Ramos (cell line): ENCODE measurements around the gene ASXL2.
"Not testable (repeated sequence)": the region's sequence is repeated elsewhere in the genome, so short reads cannot be mapped to it uniquely, and the experiment has no call there.

Experiments used
- in situ Hi-C: fragments of 300-500 bp; cut with MboI; formaldehyde crosslinking; loops from one replicate; pipeline ENCODE4 v1.14.3; 2022; ENCODE audit warnings: low sequenced_read_pairs; ENCODE audit not compliant: unreplicated experiment

Gene ASXL2

DNA sequence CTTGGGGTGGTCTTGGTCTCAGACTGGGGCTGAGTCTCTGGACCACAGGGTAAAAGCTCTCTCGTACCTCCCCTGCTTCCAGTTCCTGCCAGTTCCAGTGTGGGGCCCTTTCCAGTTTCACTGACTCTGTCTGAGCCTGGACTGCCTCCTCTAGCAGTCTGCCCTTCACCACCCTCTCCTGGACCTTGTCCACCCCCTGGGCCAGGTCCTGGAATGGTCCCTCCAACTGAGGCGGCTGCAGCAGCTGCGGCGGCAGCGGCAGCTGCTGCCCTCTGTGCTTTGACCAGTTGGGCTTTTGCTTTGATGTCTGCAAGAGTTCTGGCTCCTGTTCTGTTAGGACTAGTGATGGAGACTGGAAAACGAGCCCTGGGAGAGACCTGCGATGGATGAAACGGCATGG lies 134.2 kb downstream of the ASXL2 start:
- in situ Hi-C loops = no loop called here

DNA sequence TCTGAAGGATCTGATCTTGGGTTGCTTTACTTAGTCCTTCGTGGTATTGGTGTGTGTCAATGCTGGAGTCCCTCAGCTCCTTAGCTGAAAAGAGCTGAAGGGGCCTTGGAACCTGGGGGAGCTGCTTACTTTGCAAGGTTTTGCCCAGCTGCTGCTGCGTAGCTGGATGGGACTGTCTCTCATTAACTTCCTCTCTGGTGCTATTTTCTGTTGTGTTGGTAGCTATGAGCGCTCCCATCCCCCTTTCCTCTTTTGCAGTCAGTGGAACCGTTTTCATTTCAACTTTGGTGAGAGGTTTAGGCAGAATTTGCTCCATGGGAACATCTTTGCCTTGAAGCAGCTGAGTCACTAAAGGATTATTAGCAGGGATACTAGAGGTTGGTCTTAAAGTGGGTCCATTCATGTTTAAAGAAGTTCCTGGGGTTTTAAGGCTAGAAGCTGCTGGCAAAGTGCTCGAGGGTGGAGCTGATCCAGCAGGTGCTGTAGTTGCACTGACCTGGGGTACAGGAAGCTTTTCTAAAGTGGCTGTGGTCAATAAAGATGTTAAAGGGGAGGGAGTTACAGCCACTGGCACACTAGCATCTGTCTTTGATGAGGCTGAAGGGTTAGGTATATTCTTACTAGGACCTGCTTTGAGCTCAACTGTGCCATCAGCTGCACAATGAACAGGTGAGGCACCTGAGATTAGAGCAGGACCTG lies 135.0 kb downstream of the ASXL2 start:
- in situ Hi-C loops = no loop called here

DNA sequence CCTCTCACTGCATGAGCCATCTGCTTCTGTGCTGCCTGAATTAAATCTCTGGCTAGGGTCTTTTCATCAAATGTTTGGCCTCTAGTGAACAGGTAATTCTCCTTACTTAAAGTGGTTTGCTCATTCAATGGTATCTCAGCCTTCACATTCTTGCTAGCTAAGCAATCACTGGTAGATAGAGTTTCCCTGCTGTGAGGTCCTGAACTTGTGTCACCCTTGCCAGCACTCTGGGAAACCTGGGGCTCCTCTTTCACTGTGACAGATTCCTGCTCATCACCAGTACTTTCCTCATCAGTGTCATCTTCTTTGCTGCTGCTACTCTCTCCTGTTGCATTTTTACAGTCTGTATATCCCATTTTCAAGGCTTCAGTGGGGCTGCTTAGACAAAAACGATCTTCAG lies 135.8 kb downstream of the ASXL2 start:
- in situ Hi-C loops = no loop called here

DNA sequence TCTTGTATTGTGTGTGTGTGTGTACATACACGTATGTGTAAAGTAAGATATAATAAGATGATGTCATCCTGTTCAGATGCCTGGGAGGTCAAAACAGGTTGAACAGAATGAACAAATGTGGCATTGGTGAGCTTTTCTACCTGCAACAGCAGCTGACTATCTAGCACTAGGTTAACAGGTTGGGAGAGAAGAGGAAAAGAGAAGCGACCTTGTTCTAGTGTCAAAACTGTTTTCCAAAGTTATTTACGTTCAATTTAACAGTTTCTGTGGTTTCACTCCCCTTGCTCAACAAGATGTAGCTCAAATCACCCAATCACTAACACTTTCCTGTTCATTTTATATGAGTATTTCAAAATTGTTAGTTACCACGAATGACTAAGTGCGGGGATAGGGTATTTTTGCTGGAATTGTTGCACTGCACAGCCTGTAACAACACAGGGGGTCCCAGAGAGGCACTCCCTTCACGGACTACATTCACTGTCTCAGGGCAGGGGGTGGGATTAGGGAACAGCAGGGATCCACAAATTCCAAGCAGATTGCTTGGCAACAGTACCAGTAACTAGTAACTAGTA lies 137.4 kb downstream of the ASXL2 start:
- in situ Hi-C loops = no loop called here

DNA sequence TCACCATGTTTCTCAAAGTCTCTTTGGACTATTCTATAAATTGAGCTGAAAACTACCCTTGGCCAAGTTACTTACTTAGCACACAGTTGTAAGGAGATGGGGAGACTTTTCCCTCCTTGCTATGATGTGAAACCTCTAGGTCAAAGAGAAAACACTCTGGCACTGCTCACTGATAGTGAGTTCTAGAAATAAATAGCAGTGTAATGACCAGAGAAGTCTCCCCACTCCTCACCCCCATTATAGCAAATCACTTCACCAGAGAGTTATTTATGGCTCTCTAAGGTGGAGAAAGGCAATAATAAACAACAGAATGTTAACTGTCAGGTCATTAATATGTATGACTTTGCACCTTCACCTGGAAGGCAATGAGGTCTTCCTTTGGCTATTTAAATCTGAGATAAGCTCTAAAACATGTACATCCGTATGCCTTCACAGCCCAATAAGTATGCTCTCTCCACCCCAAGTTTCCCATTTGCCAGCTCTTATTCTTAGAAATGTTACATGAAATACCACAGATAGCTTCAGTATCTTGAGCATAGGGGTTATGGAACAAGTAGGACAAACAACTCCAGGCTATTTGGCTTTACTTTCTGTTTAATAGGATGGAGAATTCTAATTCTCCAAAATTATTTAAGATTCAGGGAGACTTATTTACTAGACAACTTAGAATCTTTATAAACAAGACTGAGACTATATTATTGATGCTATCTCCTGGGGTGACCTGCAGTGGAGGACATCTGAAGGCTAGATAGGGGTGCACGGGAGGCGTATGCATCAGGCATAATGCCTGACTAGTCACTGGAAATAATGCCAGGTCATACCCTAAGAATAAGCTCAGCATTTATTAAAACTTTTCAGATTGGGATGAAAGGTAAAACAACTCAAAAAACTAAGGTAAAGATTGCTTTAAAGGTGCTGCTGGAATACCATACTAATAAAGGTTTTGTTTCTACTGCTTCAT lies 139.6 kb downstream of the ASXL2 start:
- in situ Hi-C loops = no loop called here

DNA sequence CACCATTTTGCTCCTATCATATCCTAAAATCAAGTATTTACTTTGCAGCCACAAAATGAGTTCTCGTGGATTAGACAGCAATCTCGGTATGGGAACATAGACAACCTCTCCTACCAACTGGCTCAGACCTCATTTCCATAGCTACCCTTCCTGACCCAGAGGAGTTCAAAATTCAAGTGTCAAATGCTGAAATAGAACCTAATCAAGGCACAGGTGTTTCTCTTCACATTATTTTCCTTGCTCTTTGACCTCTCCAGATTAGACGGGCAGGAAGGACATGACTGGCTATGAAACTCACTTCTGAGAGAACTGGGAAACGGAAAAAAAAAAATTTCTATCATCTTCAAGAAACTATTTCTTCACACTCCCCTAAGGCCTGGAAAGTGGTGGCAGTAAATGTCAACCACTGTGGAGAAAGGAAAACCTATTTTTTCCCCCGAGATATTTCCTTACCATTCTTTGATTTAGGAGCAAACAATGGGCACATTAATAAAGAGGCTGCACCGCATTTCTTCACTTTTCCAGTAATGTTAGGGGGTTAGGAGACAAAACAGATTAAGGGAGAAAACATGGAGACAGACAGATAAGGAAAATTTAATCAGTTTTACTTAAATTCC lies 141.3 kb downstream of the ASXL2 start:
- in situ Hi-C loops = no loop called here

DNA sequence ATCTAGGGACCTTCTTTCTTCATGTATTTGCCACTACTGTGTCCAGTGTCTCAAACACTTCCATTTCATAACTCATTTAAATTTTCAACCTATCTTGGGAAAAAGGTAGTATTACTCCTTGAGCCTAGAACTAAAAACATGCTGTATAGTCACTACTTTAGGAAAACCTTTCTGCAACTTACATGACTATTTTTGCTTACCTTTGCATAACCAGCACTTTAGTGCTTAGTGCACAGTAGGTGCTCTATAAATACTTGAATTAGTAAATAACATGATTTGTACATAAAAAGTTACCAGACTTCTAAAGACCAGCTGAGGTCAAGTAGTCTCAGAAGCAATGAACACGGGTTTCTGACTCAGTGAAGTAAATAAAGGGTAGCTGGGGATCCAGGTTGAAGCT lies 142.5 kb downstream of the ASXL2 start:
- in situ Hi-C loops = no loop called here

DNA sequence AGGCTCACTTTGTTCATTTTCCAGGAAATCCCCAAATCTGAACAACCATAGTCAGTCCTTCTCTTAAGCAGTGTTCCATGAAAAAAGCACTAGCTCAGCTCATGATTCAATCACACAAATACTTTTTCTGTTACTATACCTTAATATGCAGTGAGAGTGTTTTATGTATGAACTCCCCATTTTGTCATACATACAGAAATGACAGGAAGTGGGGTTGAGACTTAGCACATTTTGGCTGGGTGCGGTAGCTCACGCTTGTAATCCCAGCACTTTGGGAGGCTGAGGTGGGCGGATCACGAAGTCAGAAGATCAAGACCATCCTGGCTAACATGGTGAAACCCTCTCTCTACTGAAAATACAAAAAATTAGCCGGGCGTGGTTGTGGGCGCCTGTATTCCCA lies 149.7 kb downstream of the ASXL2 start:
- in situ Hi-C loops = no loop called here

DNA sequence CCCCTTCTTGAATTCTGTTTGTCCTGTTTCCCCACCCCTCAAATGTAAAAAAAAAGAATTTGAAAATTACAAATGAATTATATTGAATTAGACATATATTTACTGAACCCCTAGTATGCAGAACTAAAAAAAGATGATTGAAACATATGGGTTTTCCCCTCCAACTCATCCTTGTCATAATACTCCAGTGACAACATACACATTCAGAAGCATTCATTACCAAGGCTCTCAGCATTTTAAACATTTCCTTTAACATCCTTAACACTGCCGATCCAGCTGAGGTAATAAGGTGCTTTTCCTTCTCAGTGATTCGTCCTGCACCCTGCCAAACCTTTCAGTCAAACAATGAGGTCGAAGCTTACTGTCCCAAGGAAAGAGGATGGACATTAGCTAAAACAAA lies 151.8 kb downstream of the ASXL2 start:
- in situ Hi-C loops = no loop called here

DNA sequence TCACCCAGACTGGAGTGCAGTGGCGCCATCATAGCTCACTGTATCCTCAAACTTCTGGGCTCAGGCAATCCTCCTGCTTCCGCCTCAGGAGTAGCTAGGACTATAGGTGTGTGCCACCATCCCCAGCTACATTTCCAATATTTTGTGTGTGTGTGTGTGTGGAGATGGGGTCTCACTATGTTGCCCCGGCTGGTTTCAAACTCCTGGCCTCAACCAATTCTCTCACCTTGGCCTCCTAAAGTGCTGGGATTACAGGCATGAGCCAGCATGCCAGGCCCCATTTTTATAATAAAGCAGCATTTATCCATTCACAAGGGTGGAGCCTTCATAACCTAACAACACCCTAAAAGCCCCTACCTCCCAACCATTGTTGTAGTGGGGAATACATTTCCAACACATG lies 152.4 kb downstream of the ASXL2 start:
- in situ Hi-C loops = no loop called here

DNA sequence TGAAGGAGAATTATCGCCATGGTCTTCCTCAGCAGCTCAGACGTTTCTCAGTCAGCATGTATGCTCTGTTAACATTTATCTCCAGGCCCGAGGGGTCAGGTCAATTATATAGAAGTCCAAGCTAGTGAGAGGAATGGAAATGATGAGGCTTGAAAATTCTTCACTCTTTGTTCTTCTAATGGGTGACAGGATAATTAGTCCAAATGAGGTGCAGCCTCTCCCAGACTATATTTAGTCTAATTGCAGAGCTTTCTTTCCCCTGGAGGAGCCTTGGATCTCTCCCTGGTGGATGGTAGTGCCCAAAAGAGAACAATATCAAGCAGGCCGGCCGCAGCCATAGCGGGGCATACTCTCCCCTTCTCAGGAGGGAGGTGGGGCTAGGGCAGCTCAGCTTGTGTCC lies 153.5 kb downstream of the ASXL2 start:
- in situ Hi-C loops = no loop called here

DNA sequence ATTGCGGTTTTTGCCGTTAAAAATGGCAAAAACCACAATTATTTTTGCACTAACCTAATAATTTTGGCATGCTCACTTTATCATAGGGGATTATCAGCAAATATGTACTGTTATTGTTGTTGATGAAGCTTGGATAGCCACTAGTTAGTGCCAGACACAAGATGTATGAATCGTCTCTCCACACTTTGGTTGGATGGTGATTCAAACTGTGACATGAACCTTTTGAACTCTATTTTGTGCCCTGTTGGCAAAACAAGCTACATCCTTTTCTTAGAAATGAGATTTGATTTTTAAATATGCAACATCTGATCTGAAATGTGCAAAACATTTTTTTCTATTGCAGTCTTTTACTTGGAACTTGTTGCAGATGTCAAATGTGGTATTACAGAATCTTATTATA lies 156.1 kb downstream of the ASXL2 start:
- in situ Hi-C loops = no loop called here

DNA sequence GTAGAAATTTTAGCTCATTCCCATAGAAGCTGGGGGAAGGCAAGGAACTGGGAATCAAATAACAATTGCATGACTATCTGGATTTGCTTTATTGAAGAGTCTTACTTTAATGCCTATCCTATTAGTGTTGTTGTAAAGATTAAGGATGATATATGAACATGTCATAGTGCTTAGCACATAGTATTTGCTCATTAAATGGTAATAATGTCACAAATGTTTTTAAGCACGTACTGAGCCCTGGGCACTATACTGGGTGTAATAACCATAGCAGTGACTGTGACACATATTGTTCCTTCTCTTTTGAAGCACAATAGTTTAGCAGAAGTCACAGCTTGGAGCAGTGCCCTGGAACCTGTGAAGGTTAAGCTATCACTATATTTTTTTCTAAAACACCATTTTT lies 157.7 kb downstream of the ASXL2 start:
- in situ Hi-C loops = no loop called here

DNA sequence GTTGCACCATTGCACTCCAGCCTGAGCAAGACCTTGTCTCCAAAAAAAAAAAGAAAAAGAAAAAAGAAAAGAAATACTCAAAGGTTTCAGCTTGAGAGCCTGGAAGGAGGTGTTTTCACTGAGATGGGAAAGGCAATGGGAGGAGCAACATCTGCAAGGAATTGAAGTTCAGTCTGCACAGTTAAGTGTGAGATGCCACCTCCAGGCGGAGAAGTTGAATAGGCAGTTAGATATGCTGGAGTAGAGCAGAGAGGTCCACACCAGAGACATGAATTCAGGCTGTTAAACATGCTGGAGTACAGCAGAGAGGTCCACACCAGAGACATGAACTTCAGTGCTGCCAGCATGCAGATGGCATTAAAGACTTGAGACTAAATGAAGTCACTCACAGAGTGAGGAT lies 163.5 kb downstream of the ASXL2 start:
- in situ Hi-C loops = no loop called here

DNA sequence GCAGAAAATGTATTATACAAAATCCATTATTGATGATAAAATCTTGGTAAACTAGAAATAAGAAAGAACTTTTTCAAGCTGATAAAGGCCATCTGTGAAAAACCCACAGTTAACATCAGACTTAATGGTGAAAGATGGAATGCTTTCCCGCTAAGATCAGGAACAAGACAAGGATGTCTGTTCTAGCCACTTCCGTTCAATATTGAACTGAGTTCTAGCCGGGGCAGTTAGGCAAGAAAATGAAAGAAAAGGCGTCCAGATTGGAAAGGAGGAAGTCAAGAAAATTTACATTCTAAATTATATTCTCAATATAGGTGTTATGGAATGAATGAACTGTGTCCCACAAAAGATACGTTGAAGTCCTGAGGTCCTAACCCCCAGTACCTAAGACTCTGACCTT lies 165.8 kb downstream of the ASXL2 start:
- in situ Hi-C loops = no loop called here

DNA sequence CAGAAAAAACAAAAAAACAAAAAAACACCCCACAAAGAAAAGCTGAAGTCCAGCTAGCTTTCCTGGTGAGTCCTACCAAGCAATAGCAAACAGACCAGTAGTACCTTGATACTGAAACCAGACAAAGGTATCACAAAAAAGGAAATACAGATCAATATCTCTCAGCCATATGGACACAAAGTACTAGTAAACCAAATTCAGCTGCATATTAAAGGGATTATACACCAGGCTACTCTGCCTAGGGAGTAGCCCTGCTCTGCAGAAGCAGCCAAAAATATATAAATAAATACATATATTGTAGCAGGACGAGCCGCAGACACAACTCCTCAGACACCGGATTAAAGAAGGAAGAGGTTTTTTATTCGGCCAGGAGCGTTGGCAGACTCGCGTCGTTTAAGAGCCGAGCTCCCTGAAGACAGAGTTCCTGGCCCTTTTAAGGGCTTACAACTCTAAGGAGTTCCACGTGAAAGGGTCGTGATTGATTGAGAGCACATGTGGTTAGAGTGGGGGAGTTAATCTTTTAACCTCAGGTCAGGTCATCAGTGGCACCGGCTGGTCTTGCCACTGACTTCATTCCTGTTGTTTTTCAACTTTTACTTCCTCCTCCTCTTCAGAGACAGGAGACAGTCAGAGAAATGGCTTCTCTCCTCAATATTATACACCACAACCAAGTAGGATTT lies 166.5 kb downstream of the ASXL2 start:
- in situ Hi-C loops = no loop called here

DNA sequence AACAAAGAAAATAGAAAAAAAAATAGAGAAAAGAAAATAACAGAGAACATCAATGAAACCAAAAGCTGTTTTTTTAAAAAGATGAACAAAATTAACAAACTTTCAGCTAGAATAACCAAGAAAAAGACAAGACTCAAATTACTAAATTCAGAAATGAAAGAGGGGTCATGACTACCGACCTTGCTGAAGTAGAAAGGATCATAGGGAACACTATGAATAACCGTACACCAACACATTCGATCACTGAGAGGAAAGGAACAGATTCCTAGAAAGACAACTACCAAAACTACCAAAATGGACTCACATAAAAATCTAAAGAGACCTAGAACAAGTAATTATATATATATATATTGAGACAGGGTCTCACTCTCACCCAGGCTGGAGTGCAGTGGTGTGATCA lies 167.5 kb downstream of the ASXL2 start:
- in situ Hi-C loops = no loop called here

DNA sequence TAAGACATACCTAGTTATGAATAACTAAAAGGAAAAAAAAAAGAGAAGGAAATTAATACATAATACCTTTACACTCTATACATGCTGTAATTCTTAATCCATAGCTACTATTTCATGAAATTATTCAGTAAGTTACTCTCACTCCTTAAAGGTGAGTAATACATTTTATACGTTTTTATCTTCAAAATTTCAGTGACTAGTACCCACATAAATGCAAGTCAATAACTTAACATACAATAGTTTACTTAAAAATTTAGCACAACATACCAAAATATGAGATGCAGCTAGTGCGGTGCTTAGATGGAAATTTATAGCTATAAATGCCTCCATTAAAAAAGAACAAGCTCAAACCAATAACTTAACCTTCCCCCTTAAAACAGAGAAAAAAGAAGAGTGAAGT lies 168.9 kb downstream of the ASXL2 start:
- in situ Hi-C loops = no loop called here

DNA sequence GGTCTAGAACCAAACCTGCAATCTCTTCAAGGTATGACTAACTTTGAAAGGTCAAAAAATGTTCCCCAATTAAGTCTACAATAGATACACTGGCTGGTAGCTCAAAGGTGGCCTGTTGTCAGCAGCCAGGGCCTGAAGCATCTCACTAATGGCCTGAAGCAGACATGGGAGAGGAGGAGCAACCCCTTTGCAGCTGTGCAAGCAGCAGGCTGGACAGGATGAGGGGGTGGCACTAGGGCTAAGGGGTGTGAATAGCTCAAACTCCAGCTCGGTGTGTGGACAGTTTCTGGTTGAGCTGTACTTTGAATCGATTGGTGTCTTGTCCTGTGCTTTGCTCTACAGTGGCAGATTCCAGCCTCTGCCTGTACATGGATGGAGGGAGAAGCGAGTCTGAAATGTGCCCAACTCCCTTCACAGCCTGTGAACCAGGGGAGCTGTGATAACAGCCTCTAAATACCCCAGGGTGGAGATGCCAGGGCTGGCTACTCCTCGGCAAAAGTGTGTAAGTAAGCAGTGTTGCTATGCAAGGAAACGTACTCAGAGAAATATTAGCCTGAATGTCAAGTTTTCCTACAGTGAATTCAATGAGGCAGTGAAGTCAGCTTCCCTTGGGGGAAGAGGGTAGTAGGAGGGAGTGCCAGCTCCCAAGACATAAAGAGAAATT lies 170.2 kb downstream of the ASXL2 start:
- in situ Hi-C loops = no loop called here

DNA sequence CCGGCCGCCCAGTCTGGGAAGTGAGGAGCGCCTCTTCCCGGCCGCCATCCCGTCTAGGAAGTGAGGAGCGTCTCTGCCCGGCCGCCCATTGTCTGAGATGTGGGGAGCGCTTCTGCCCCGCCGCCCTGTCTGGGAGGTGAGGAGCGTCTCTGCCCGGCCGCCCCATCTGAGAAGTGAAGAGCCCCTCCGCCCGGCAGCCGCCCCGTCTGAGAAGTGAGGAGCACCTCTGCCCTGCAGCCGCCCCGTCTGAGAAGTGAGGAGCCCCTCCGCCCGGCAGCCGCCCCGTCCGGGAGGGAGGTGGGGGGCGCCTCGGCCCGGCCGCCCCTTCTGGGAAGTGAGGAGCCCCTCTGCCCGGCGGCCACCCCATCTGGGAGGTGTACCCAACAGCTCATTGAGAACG lies 172.7 kb downstream of the ASXL2 start:
- in situ Hi-C loops = not testable (repeated sequence)
